ENCODE measurements around the gene NPPB. TPM values are rescaled to one million over a fixed set of nuclear protein-coding genes. Genes with fewer than 3 reads are reported as not detected.
"Not testable (repeated sequence)": the region's sequence is repeated elsewhere in the genome, so short reads cannot be mapped to it uniquely, and the experiment has no call there.

Gene NPPB
- total RNA-seq, 2 donors from 2014 or later = not detected

DNA sequence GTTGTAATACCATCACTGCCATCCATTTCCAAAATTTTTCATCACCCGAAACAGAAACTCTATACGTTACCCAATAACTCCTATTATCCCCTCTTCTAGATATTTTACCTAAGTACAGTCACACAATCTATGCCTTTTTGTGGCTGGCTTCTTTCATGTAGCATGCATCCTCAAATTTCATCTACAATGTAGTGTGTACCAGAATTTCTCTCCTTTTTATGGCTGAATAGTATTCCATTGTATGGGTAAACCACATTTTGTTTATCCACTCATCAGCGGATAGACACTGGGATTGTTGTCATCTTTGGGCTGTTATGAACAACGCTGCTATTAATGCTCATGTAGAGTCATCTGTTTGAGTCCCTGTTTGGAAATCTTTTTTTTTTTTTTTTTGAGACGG is 46.2 kb upstream of the NPPB start:
- Histone ChIP-seq H3K27ac (no peak overlapping the region), H3K4me3 (no peak overlapping the region), H3K4me1 (peaks cover under 1% of the 10 kb centered on the region), H3K9me3 (no peaks in the 10 kb centered on the region), H3K27me3 (peaks cover 0 to 6% of the 10 kb centered on the region in 2 donors), H3K36me3 (replicated peaks in 1 of 2; ENCODE audit: insufficient read depth in 1 of 2, low read depth in 2 of 2) (no peaks in the 10 kb centered on the region)
- TF ChIP-seq, protein P1, sequence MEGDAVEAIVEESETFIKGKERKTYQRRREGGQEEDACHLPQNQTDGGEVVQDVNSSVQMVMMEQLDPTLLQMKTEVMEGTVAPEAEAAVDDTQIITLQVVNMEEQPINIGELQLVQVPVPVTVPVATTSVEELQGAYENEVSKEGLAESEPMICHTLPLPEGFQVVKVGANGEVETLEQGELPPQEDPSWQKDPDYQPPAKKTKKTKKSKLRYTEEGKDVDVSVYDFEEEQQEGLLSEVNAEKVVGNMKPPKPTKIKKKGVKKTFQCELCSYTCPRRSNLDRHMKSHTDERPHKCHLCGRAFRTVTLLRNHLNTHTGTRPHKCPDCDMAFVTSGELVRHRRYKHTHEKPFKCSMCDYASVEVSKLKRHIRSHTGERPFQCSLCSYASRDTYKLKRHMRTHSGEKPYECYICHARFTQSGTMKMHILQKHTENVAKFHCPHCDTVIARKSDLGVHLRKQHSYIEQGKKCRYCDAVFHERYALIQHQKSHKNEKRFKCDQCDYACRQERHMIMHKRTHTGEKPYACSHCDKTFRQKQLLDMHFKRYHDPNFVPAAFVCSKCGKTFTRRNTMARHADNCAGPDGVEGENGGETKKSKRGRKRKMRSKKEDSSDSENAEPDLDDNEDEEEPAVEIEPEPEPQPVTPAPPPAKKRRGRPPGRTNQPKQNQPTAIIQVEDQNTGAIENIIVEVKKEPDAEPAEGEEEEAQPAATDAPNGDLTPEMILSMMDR (IDR thresholded peaks at IDR 0.05) = no peak
- TF ChIP-seq POLR2A (IDR thresholded peaks at IDR 0.05) = no peak
- intact Hi-C loops (cut with DNase I) = no loop called here
- ATAC-seq (no peak), DNase-seq (no peak)
- WGBS, 2 donors = 88 to 90% methylated on average over 5 of the region's 5 CpGs

DNA sequence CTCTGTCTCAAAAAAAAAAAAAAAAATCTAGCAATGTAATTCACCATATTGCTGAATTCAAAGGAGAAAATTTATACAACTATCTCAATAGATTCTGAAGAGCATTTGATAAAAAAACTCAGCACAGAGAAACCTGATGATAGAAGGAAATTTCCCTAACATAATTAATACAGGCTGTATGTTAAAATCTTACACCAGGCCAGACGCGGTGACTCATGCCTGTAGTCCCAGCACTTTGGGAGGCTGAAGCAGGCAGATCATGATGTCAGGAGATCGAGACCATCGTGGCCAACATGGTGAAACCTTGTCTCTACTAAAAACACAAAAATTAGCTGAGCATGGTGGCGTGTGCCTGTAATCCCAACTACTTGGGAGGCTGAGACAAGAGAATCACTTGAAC is 45.4 kb upstream of the NPPB start:
- H3K9me3 ChIP-seq; H3K27ac ChIP-seq; DNase-seq; H3K27me3 ChIP-seq; intact Hi-C loops (cut with DNase I); H3K4me3 ChIP-seq; H3K36me3 ChIP-seq (replicated peaks in 1 of 2; ENCODE audit: insufficient read depth in 1 of 2, low read depth in 2 of 2); ATAC-seq; H3K4me1 ChIP-seq: not testable (repeated sequence)
- WGBS, 2 donors = 88 to 92% methylated on average over 5 of the region's 5 CpGs

DNA sequence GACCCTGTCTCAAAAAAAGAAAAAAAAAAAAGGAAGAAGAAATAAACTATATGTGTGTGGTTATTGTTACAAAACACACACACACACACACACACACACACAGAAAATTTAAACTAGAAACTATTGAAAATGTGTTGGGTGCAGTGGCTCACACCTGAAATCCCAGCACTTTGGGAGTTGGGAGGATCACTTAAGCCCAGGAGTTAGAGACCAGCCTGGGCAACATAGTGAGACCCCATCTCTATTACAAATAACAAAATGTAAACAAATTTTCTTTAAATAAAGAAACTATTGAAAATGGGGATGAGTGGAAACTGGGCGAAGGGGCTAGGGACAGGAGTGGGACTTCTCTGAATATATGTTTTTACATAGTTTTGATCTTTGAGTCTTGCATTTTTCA is 44.5 kb upstream of the NPPB start:
- intact Hi-C loops (cut with DNase I) = no loop called here
- DNase-seq (no peak), ATAC-seq (no peak)
- H3K4me3 ChIP-seq = no peak overlapping the region
- TF ChIP-seq, protein P1 (IDR thresholded peaks at IDR 0.05) = no peak
- no peak for TF ChIP-seq POLR2A (IDR thresholded peaks at IDR 0.05)
- WGBS, 2 donors = 92% methylated on average over 1 of the region's 1 CpG
- peaks cover 0 to 17% of the 10 kb centered on the region in 2 donors for H3K27me3 ChIP-seq
- no peak overlapping the region for H3K27ac ChIP-seq
- H3K4me1 ChIP-seq = no peaks in the 10 kb centered on the region
- H3K36me3 ChIP-seq (replicated peaks in 1 of 2; ENCODE audit: insufficient read depth in 1 of 2, low read depth in 2 of 2) = no peaks in the 10 kb centered on the region
- H3K9me3 ChIP-seq = no peaks in the 10 kb centered on the region

DNA sequence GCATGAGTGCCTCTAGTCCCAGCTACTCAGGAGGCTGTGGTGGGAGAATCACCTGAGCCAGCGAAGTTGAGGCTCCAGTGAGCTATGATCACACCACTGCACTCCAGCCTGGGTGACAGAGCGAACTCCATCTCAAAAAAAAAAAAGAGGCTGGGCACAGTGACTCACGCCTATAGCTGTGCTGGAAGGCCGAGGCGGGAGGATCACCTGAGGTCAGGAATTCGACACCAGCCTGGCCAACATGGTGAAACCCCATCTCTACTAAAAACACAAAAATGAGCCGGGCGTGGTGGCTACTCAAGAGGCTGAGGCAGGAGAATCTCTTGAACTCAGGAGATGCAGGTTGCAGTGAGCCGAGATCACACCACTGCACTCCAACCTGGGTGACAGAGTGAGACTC is 42.7 kb upstream of the NPPB start:
- 63 to 68% methylated on average over 9 of the region's 9 CpGs for WGBS, 2 donors
- H3K4me1 ChIP-seq; H3K9me3 ChIP-seq; H3K27ac ChIP-seq; ATAC-seq; H3K4me3 ChIP-seq; DNase-seq; H3K36me3 ChIP-seq (replicated peaks in 1 of 2; ENCODE audit: insufficient read depth in 1 of 2, low read depth in 2 of 2); intact Hi-C loops (cut with DNase I): not testable (repeated sequence)
- peaks cover 0 to 17% of the 10 kb centered on the region in 2 donors for H3K27me3 ChIP-seq

DNA sequence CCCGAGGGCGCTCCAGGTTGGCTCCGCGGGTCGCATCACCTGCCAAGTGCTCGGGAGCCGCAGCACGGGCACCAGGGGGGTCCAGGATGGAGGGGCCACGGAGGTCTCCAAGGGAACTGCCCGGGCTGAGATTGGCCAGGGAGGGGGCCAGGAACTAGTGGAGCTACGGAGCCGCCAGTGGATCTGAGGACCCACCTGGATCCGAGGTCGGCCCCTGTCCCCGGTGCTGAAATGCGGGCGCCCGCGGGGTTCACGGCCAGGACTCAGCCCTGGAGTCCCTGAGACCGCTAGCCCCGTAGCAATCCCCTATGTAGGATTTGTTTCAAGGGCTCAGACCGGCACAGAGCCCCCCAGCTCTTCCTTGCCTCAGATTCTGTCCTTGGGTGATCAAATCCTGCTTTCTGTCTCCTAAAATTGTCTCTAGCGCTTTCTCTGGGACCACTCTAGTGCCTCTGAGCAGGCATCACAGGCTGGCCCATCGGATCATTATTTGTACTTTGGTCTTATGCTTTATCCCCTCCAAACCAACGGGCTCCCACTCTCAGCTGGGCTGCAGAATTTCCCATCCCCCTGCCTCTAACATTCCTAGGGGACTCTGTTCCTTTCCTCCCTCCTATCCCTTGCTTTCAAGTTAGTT is 40.2 kb upstream of the NPPB start:
- intact Hi-C loops (cut with DNase I) = no loop called here
- Histone ChIP-seq H3K4me1 (no peaks in the 10 kb centered on the region), H3K9me3 (no peaks in the 10 kb centered on the region), H3K36me3 (replicated peaks in 1 of 2; ENCODE audit: insufficient read depth in 1 of 2, low read depth in 2 of 2) (no peaks in the 10 kb centered on the region), H3K27me3 (peaks cover 0 to 17% of the 10 kb centered on the region in 2 donors), H3K4me3 (no peak overlapping the region), H3K27ac (no peak overlapping the region)
- TF ChIP-seq, protein P1 (IDR thresholded peaks at IDR 0.05) = no peak
- no peak for TF ChIP-seq POLR2A (IDR thresholded peaks at IDR 0.05)
- no peak for ATAC-seq
- 10 to 25% methylated on average over 14 to 26 of the region's 26 CpGs for WGBS, 2 donors
- no peak for DNase-seq
